Body of pancreas (tissue), 4 donors: ENCODE measurements around the gene ROBO2.

Experiments used
- CTCF ChIP-seq, 7 experiments: fragments of 450-650 bp in 4 of 7; fragments of 200-600 bp in 3 of 7; sonication (generic) in 3 of 7; IDR thresholded peaks; one replicate each; pipeline ENCODE4 v1.5.1; 2016 to 2019; ENCODE audit warnings: antibody characterized with exemption in 7 of 7
- POLR2A ChIP-seq, 3 donors: fragments of 450-650 bp; IDR thresholded peaks; one replicate each; pipeline ENCODE4 v1.6.1; 2016; ENCODE audit warnings: antibody characterized with exemption in 3 of 3, mild to moderate bottlenecking in 2 of 3

GRCh38 chr3:77204788-77205187, 164.9 kb downstream of the ROBO2 start:
- TF ChIP-seq CTCF (IDR thresholded peaks at IDR 0.05) (no peak), POLR2A (IDR thresholded peaks at IDR 0.05) (no peak)
